Skeletal muscle satellite cell (primary cell): ENCODE results near the gene ANXA1. TPM values are rescaled to one million over a fixed set of nuclear protein-coding genes. Genes with fewer than 3 reads are reported as not detected.
A peak's percentile ranks its signal among the peaks of the same experiment; 100 is the strongest.
"Not testable (repeated sequence)": the region's sequence is repeated elsewhere in the genome, so short reads cannot be mapped to it uniquely, and the experiment has no call there.

Experiments
- H3K27me3 ChIP-seq: 2 replicates; pipeline ENCODE4 v1.7.0; 2013; ENCODE audit warnings: low read length; ENCODE audit not compliant: control insufficient read depth, insufficient read depth
- H3K36me3 ChIP-seq: 2 replicates; pipeline ENCODE4 v1.7.0; 2013; ENCODE audit warnings: mild to moderate bottlenecking, control low read depth, low read length; ENCODE audit not compliant: insufficient read depth
- H3K4me1 ChIP-seq: 2 replicates; pipeline ENCODE4 v1.7.0; 2013; ENCODE audit warnings: low read length; ENCODE audit not compliant: control insufficient read depth, insufficient read depth
- H3K4me2 ChIP-seq: 2 replicates; pipeline ENCODE4 v1.7.0; 2013; ENCODE audit warnings: mild to moderate bottlenecking, low read length
- H3K4me3 ChIP-seq: 2 replicates; pipeline ENCODE4 v1.7.0; 2013; ENCODE audit warnings: low read length
- H3K9ac ChIP-seq: 2 replicates; pipeline ENCODE4 v1.7.0; 2013; ENCODE audit warnings: mild to moderate bottlenecking, low read depth, low read length, moderate library complexity
- H3K9me3 ChIP-seq: replicated peaks from 2 replicates; pipeline ENCODE4 v1.7.0; 2013; ENCODE audit warnings: mild to moderate bottlenecking, control low read depth, low read length
- total RNA-seq: library from RNA; depleted of rRNA; stranded (reverse); fragments of >200 nt; gene quantifications from 2 replicates; pipeline ENCODE4 v1.2.3, GENCODE V29; 2012; rRNA removed

Gene ANXA1, protein sequence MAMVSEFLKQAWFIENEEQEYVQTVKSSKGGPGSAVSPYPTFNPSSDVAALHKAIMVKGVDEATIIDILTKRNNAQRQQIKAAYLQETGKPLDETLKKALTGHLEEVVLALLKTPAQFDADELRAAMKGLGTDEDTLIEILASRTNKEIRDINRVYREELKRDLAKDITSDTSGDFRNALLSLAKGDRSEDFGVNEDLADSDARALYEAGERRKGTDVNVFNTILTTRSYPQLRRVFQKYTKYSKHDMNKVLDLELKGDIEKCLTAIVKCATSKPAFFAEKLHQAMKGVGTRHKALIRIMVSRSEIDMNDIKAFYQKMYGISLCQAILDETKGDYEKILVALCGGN
- total RNA-seq: 997 and 1,049 TPM in 2 replicates

DNA sequence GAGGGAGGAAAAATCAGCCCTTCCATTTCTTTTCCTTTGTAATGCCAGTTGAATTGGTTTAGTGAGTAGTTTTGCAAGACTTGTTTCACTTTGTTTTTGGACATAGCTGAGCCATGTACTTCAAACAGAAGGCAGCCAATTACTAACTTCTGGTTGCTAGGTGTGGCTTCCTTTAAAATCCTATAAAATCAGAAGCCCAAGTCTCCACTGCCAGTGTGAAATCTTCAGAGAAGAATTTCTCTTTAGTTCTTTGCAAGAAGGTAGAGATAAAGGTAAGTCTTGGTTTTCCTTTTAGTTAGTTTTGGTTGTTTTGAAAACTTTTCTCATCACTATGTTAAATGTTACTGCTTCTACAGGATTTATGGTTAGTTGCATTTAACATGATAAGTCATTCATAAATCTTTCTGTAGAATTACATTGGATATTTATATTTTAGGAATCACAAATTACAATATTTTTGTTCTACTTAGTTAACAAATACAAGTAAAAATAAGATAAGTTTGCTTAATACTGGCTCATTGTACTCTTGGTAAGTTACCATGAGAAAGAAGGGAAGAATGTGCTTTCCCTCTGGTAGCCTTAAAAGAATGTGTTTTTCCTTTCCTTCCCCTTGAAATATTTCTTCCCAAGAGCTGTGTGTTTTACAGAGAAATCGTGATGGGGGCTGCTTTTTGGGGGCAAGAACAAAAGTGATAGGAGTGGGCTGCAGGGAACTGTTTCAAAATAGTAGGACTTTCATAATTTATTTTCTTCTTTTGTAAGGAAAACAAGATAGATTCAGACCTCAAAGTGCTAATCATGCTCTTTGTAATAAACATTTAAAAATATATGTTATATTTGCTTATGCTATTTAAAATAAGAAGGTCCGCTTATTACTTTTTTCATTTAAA lies at the start of gene ANXA1:
Gene ANXA1, plus strand, starts transcription at position 213 of the 890 bp plus-strand sequence. CDS start 6,671 bp downstream, outside the sequence.
- H3K4me2 ChIP-seq: peak within 1 kb of the TSS; percentile 88
- no peaks in the 10 kb centered on the region for H3K9me3 ChIP-seq
- H3K36me3 ChIP-seq: peaks cover 24% of the 10 kb centered on the region
- peaks cover 59% of the 10 kb centered on the region for H3K4me1 ChIP-seq
- H3K9ac ChIP-seq: peak within 1 kb of the TSS; percentile 97
- no peaks in the 10 kb centered on the region for H3K27me3 ChIP-seq
- H3K4me3 ChIP-seq: peak within 1 kb of the TSS; percentile 80

DNA sequence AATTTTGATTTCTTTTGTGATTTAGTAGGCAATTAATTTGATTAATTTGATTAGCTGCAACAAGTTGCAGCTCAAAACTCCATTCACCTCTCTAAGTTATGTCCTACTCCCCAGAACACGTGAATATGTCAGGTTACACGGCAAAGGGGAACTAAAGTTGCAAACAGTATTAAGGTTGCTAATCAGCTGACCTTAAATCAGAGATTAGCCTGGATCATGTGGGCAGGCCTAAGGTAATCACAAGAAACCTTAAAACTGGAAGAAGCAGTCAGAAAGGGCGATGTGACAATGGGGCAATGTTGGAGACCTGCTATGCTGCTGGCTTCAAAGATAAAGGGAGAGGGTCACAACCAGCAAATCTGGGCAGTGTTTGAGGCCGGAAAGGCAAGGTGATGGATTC lies 47.3 kb upstream of the ANXA1 start:
- Histone ChIP-seq H3K4me2 (no peak overlapping the region), H3K9ac (no peak overlapping the region), H3K4me1 (no peaks in the 10 kb centered on the region), H3K9me3 (no peaks in the 10 kb centered on the region), H3K27me3 (no peaks in the 10 kb centered on the region), H3K36me3 (no peaks in the 10 kb centered on the region), H3K4me3 (no peak overlapping the region)

DNA sequence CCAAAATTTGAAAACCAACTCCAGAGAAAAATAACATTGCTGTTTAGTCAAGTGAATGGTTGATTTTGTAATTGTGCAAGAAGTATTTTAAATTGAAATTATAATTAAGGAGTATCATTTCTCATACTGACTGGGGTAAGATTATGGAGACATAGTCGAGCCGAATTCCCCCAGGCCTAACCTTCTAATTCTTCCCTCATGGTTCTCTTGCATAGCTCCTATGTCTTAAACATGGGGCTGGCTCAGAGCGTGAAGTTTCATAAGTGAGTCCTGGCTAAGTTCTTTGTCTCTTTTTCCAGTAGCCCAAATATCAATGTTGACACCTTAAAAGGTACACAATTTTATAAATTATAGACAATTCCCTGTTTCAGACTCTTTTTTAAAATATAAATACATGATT lies 46.7 kb upstream of the ANXA1 start:
- H3K9ac ChIP-seq: no peak overlapping the region
- no peak overlapping the region for H3K4me3 ChIP-seq
- no peak overlapping the region for H3K4me2 ChIP-seq
- no peaks in the 10 kb centered on the region for H3K4me1 ChIP-seq
- H3K36me3 ChIP-seq: no peaks in the 10 kb centered on the region
- no peaks in the 10 kb centered on the region for H3K9me3 ChIP-seq
- no peaks in the 10 kb centered on the region for H3K27me3 ChIP-seq

DNA sequence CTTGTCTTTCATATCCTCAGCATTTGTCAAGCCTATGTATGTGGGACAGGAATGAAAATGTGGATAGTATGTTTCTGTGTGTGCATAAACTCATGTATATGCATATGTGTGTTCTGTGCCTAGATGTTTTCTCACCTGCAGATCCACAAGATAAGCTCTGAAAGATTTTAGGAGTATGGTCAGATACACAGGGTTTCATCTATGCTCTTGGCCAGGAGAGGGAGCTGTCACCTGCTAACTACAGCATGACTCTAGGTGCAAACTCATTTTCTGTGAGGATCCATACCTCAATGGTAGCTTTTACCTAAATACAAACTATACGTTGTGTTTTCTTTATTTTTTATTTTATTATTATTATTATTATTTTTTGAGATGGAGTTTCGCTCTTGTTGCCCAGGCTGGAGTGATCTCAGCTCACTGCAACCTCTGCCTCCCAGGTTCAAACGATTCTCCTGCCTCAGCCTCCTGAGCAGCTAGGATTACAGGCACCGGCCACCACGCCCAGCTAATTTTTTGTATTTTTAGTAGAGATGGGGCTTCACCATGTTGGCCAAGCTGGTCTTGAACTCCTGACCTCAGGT lies 44.1 kb upstream of the ANXA1 start:
- not testable (repeated sequence) for H3K4me2 ChIP-seq, H3K36me3 ChIP-seq, H3K27me3 ChIP-seq, H3K9me3 ChIP-seq, H3K9ac ChIP-seq, H3K4me1 ChIP-seq, H3K4me3 ChIP-seq

DNA sequence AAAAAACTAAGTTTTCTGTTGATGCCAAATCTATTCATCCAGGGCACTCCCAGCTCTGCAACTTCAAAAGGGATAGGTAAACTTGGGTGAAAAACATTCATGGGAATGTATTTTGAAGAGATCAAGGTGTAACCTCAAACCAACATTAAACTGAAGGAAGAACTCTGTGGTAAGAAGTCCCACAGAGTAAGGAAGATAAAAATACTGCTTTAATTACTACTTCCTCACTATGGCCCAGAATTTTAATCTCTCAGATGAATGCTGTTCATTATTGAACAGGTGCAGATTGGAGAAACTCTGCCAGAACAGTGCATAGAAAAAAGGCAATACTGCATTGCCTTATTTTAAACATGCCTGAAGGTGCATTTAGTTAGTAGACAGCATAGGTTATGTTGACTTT lies 37.6 kb upstream of the ANXA1 start:
- H3K27me3 ChIP-seq: no peaks in the 10 kb centered on the region
- H3K9ac ChIP-seq: no peak overlapping the region
- H3K9me3 ChIP-seq: no peaks in the 10 kb centered on the region
- peaks cover 21% of the 10 kb centered on the region for H3K4me1 ChIP-seq
- H3K36me3 ChIP-seq: no peaks in the 10 kb centered on the region
- no peak overlapping the region for H3K4me3 ChIP-seq
- no peak overlapping the region for H3K4me2 ChIP-seq

DNA sequence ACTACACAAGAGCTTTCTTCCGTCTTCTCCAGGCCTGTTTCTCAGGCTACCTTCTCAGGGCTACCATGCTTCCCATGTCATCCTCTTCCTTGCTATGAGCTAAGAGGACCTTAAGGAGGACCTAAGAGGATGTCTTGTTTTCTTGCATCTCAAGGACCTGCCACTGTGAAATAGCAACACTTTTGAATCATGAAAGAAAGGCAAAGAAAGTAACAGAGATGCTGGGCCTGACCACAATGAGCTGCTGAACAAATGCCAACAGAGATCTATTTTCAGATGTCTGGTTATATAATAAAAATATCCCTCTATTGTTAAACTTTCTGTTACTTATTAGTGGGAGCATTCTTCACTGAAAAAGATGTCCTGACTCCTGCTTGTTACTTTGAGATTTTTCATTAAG lies 36.7 kb upstream of the ANXA1 start:
- Histone ChIP-seq H3K9ac (no peak overlapping the region), H3K4me1 (peaks cover 26% of the 10 kb centered on the region), H3K27me3 (no peaks in the 10 kb centered on the region), H3K4me2 (no peak overlapping the region), H3K36me3 (no peaks in the 10 kb centered on the region), H3K4me3 (no peak overlapping the region), H3K9me3 (no peaks in the 10 kb centered on the region)

DNA sequence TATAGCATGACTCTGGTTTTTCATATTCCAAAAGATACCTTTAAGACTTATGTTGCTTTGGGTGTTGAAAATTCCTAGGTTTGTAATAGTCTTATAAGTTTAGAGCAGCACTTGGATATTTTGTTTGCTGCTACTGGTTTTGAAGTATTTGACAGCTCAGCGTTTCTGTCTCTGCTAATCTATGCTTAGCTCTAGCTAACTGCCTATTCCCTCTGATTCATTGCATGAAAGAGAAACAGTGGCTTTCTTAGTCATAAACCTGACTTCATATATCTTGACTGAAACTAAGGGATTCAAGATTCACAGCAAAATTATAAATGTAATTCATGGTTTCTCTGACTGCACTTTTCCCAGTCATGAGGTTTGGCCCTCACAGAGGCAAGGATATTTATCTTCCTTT lies 35.6 kb upstream of the ANXA1 start:
- Histone ChIP-seq H3K9ac (no peak overlapping the region), H3K4me2 (peak overlapping the region; percentile 20), H3K4me1 (peaks cover 26% of the 10 kb centered on the region), H3K27me3 (no peaks in the 10 kb centered on the region), H3K36me3 (no peaks in the 10 kb centered on the region), H3K4me3 (no peak overlapping the region), H3K9me3 (no peaks in the 10 kb centered on the region)

DNA sequence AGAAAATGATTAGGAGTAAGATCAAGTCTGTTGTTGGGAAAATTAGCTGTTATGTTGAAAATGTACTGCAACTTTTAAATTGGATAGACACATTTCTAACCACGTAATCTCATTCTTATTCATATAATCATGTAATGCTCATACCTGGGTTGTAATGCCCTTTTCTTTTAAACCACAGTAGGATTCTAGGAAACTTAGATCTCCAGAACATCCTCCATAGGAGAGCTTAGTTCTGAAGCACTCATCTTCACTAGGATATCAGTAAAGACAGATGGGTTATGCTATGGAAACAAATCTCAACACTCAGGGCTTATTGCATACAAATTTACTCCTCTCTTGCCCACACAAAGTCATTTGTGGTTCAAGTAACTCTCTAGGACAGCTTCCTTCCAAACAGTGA lies 34.8 kb upstream of the ANXA1 start:
- Histone ChIP-seq H3K4me3 (no peak overlapping the region), H3K27me3 (no peaks in the 10 kb centered on the region)

DNA sequence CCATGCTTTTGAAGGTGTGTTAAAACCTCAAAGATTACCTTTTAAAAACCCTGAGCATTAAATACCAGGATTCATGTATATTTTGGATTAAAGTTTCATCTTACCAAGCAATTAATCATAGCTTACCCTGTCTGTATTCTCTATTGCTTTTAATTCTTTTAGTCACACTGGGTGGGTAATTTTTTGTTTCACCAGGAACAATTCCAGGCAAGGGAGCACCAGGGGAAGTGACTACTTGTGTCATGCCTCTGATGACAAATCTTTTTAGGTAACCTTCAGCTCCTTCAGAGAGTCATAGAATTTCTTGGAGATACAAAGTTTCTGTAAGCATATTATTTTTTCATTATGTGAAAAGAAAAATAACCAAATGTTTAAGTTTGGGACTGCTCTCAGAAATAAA lies 33.4 kb upstream of the ANXA1 start:
- H3K27me3 ChIP-seq: no peaks in the 10 kb centered on the region
- H3K36me3 ChIP-seq: no peaks in the 10 kb centered on the region
- no peak overlapping the region for H3K9ac ChIP-seq
- H3K4me1 ChIP-seq: peaks cover 26% of the 10 kb centered on the region
- H3K4me2 ChIP-seq: no peak overlapping the region
- no peaks in the 10 kb centered on the region for H3K9me3 ChIP-seq
- no peak overlapping the region for H3K4me3 ChIP-seq

More for the DNA sequence above, 34.8 kb upstream of the ANXA1 start:
- no peaks in the 10 kb centered on the region for H3K36me3 ChIP-seq
- H3K9ac ChIP-seq: no peak overlapping the region
- H3K4me1 ChIP-seq: peaks cover 26% of the 10 kb centered on the region
- no peaks in the 10 kb centered on the region for H3K9me3 ChIP-seq
- no peak overlapping the region for H3K4me2 ChIP-seq

DNA sequence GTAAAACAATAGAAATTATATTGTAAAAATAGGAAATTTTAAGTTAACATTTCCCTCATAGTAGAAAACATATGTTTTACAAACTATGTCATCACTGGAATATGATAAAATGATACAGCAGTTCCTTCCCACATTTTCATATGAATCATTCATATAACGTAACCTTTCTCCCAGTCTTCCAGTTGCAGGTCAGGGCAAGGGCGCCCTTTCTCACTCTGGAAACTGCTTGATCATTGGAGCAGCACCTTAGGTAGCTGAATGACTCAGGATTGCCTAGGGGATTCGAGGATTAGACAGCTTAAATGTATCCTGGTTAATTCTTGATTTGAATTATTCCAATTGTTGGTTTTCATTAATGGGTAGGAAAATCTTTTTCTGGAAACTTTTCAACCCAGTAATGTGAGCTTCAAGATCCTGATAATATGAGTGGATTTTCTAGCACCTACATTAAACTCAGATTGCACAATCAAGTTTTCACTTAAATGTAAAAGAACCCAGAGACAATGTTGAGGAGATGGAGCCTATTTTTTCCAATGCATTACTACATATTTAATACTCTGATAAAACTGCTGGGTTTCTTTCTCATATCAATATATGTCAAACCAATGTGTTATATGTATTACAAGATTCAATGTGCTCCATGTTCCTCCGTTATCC lies 32.6 kb upstream of the ANXA1 start:
- Histone ChIP-seq H3K4me3 (no peak overlapping the region), H3K4me1 (peaks cover 26% of the 10 kb centered on the region), H3K9ac (no peak overlapping the region), H3K36me3 (no peaks in the 10 kb centered on the region), H3K4me2 (no peak overlapping the region), H3K9me3 (no peaks in the 10 kb centered on the region), H3K27me3 (no peaks in the 10 kb centered on the region)

DNA sequence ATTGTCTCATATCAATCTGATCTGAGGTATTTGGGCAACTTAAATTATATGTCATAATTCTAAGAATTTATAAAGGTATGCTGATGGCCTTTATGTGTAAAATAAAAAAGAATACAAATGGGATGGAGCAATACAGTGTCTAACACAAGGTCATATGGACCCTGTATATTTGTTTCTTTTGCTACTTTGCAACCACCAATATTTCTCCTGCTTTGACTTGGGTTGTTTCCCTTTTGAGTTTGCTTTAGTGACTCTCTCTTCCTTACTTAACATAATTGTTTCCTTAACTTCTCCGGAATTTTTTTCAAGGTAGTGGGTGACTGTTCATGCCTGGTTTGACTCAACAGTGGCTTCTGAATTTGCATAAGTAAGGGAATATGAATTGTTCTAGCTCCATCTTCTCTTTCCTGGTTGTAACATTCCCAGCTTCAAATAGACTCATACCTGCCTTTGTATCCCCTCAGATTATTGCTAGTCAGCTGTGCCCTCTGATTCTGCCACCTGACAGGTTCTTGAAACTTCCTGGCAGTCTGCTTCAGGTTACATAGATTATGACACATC lies 30.2 kb upstream of the ANXA1 start:
- Histone ChIP-seq H3K4me1 (peaks cover 17% of the 10 kb centered on the region), H3K4me2 (no peak overlapping the region), H3K4me3 (no peak overlapping the region), H3K9me3 (no peaks in the 10 kb centered on the region), H3K9ac (no peak overlapping the region), H3K36me3 (no peaks in the 10 kb centered on the region), H3K27me3 (no peaks in the 10 kb centered on the region)
